GM20431 (cell line): Measurements from ENCODE around the gene ST3GAL4.
"Not testable (repeated sequence)": the region's sequence is repeated elsewhere in the genome, so short reads cannot be mapped to it uniquely, and the experiment has no call there.

ENCODE experiments used
- in situ Hi-C: fragments of 300-500 bp; cut with MseI, MboI; formaldehyde crosslinking; loops from one replicate; pipeline ENCODE4 v1.15.0; 2020; ENCODE audit warnings: low sequenced_read_pairs; ENCODE audit not compliant: unreplicated experiment

Gene ST3GAL4

GRCh38 chr11:126359431-126360048, 4.1 kb downstream of the ST3GAL4 start:
- in situ Hi-C loops = no loop called here

GRCh38 chr11:126360049-126360446, 4.6 kb downstream of the ST3GAL4 start:
- in situ Hi-C loops = no loop called here

- in situ Hi-C loops = no loop called here
Observed at GRCh38 chr11:126361400-126361799, 5.9 kb downstream of the ST3GAL4 start.

GRCh38 chr11:126362879-126363655, 7.6 kb downstream of the ST3GAL4 start:
- in situ Hi-C loops = no loop called here

GRCh38 chr11:126363706-126364248, 8.3 kb downstream of the ST3GAL4 start:
- in situ Hi-C loops = no loop called here

- in situ Hi-C loops = not testable (repeated sequence)
Observed at GRCh38 chr11:126364735-126365134, 9.2 kb downstream of the ST3GAL4 start.

- in situ Hi-C loops = not testable (repeated sequence)
Observed at GRCh38 chr11:126365508-126365907, 10.0 kb downstream of the ST3GAL4 start.

- in situ Hi-C loops = no loop called here
Observed at GRCh38 chr11:126366064-126366822, 10.8 kb downstream of the ST3GAL4 start.

- in situ Hi-C loops = not testable (repeated sequence)
Observed at GRCh38 chr11:126366823-126367654, 11.6 kb downstream of the ST3GAL4 start.

- in situ Hi-C loops = not testable (repeated sequence)
Observed at GRCh38 chr11:126367806-126368205, 12.3 kb downstream of the ST3GAL4 start.

- in situ Hi-C loops = not testable (repeated sequence)
Observed at GRCh38 chr11:126368336-126369119, 13.0 kb downstream of the ST3GAL4 start.

GRCh38 chr11:126370016-126370415, 14.5 kb downstream of the ST3GAL4 start:
- in situ Hi-C loops = no loop called here

- in situ Hi-C loops = no loop called here
Observed at GRCh38 chr11:126371595-126371994, 16.1 kb downstream of the ST3GAL4 start.

- in situ Hi-C loops = not testable (repeated sequence)
Observed at GRCh38 chr11:126373389-126374066, 18.0 kb downstream of the ST3GAL4 start.

- in situ Hi-C loops = not testable (repeated sequence)
Observed at GRCh38 chr11:126374562-126375300, 19.2 kb downstream of the ST3GAL4 start.

GRCh38 chr11:126375726-126376125, 20.2 kb downstream of the ST3GAL4 start:
- in situ Hi-C loops = no loop called here

- in situ Hi-C loops = no loop called here
Observed at GRCh38 chr11:126378763-126379162, 23.3 kb downstream of the ST3GAL4 start.

- in situ Hi-C loops = no loop called here
Observed at GRCh38 chr11:126380909-126381308, 25.4 kb downstream of the ST3GAL4 start.
